ENCODE measurements around the gene GCN1.

Gene GCN1

GRCh38 chr12:120110550-120111501 lies 83.7 kb downstream of the GCN1 start:
- no peak for DNase-seq

DNA sequence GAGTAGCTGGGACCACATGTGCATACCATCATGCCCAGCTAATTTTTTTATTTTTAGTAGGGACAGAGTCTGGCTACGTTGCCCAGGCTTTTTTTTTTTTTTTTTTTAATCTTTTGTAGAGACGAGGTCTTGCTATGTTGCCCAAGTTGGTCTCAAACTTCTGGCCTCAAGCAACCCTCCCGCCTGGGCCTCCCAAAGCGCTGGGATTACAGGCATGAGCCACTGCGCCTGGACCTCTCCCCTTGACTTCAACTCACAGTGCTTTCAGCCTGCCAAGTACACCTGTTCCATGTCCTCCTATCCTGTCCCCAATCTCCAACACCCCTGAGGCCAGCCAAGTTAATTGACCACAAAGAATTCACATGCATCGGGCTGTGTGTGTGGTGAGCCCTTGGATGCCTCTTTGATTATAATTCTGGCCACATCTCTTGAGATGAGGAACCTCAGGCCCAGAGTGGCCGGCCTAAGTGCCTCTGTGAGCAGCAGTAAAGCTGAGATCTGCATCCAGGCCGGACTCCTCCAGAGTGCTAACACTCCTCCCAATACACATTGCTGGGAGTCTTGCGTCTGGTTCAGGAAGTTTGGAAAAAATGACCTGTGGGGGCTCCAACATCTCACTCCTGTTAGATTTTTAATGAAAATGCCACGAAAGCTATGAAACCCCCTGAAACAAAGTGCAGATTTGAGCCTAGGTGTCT lies 84.8 kb downstream of the GCN1 start:
- DNase-seq: no peak

DNA sequence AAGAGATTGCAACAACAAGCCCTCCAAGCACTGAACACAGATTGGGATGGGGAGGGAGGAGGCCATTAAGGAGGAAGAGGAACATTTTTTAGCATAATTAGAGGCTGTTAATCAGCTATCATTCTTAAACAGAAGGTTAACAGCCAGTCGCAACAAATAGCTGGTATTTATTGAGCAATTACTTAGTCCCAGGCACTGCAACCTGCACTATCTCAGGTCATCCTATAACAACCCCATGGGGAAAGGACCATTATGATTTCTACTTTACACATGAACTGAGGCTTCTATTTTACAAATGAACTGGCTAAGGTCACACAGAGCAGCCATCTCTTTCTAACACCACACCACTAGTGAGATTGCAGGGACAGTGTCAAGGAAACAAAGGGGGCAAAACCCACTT lies 88.4 kb downstream of the GCN1 start:
- no peak for DNase-seq

- DNase-seq: no peak
Measured at GRCh38 chr12:120103371-120103770, 91.1 kb downstream of the GCN1 start.

DNA sequence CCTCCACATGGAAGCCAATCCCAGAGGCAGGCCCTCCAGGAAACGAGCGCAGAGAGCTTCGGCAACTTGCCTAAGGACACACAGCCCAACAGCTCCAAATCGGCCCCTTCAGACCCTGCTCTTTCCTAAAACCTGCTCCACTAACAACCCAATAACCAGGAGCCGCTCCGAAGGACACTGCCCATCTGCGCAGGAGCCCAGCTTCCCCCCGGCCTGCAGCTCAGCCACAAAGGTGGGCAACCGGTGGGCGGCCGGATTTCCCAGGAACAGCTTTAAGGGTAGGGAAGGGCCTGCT lies 91.5 kb downstream of the GCN1 start:
- DNase-seq: no peak

GRCh38 chr12:120102189-120103043 lies 92.1 kb downstream of the GCN1 start:
- DNase-seq: no peak

DNA sequence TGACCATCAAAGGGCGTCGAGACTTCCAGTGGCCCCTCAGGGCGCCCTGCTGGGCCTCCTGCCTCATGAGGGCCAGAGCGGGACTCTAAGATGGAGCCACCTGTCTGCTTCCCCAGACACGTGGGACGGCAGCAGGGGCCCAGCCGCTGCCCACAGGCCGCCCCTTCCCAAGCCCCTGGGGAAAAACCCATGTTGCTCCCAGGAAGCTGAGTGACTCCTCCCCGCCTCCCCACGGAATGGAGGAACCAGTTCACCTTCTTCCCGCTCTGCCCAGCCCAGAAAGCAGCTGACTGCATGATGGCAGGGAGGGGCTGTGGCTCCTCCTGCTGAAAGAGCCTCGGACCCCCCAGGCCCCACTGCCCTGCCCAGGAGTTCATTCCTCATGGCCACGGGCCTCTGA lies 92.9 kb downstream of the GCN1 start:
- DNase-seq: no peak

DNA sequence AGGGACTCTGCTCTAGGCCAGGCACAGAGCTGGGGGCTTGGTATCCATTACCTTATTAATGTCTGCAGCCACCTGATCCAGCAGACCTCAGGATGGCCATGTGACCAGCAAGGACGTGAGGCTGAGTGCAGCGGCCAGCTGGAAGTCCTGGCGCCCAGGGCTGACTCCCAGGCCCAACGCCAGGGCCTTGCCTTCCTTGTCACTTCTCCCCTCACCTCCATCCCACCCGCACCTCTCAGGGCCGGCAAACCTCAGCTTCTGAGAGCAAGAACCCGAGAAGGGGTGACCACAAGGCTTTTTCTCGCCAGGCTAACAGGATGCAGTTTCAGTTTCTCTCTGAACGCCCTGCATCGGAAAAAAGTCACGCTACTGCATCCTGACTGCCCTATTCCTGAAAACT lies 93.3 kb downstream of the GCN1 start:
- DNase-seq: no peak

DNA sequence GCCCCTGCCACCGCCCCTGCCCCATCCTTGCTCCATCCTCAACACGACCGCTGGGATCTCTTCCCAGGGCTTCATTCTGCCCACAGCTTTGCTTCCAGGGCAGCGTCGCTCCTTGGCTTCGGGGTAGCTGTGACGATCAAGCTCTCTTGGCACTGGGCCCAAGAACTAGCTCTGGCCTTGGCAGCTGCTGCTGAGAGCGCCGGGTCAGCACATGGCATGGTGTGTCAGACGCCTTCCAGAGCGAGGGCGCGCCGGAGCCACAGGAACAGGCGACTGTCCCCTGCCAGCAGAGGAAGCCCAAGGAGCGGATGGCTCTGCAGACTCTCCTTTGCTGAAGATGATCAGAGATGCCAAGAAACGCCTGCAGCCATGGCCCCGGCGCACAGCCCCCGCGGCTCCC lies 93.9 kb downstream of the GCN1 start:
- no peak for DNase-seq

DNA sequence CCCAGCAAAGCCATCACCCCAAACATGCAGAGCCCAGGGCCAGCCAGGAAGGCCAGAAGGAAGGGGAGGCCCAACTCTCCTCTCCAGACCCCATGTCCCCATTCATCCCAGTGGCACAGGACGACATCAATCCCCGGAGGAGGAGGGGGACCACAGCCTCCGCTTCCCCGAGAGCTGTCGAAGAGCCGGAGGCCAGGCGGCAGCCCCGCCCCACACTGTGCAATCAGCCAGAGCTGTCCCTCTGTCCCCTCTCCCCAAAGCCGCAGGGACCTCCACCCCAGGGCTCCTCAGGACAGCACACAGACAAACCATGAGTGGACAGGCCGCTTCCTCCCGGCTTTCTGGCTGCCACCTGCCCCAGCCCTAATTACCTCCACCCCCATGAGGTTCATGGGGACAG lies 94.8 kb downstream of the GCN1 start:
- DNase-seq: no peak

GRCh38 chr12:120098756-120099470 lies 95.6 kb downstream of the GCN1 start:
- DNase-seq: no peak

DNA sequence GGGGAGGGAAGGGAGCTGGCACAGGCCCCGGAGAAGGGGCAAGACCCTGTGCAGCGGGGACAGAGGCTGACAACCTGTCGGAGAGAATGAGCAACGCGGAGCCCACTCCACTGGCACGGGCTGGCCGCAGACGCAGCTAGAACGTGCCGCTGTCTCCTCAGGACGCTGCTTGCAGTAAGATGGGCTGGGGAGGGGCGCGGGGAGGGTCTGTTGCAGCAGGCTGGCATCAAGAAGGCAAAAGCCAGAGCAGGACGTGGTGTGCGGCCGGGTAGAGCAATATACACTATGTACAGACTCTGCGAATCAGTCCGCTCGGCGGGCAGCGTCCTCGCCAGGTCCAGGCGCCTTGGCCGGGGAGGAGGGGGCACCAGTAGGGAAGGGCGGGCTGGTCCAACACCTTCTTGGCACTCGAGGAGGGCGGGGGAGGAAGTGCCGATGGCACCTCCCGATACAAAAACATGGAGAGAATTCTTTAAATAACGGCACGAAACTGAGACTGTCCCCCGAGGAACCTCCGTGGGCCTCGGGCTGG lies 97.8 kb downstream of the GCN1 start:
- no peak for DNase-seq

DNA sequence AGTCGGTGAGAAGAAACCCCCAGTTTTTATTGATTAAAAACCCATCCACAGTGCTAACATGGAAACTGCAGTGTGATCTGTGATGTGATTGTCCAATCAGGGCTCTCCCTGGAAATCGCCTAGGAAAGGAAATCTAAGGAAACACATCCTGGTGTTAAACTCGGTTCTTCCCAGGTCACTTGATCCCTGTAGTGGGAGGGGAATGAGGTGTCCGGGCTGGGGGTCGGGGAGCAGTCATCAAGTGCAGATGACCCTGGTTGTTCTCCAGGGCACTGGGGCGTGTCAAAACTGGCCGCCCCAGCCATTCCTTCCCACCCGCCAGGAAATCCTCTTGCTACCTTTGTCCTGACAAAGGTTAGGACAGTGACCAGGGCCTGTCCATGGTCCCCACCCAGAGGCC lies 98.8 kb downstream of the GCN1 start:
- no peak for DNase-seq

GRCh38 chr12:120095331-120095730 lies 99.2 kb downstream of the GCN1 start:
- no peak for DNase-seq

- DNase-seq: no peak
Measured at GRCh38 chr12:120094485-120094884, 100.0 kb downstream of the GCN1 start.

DNA sequence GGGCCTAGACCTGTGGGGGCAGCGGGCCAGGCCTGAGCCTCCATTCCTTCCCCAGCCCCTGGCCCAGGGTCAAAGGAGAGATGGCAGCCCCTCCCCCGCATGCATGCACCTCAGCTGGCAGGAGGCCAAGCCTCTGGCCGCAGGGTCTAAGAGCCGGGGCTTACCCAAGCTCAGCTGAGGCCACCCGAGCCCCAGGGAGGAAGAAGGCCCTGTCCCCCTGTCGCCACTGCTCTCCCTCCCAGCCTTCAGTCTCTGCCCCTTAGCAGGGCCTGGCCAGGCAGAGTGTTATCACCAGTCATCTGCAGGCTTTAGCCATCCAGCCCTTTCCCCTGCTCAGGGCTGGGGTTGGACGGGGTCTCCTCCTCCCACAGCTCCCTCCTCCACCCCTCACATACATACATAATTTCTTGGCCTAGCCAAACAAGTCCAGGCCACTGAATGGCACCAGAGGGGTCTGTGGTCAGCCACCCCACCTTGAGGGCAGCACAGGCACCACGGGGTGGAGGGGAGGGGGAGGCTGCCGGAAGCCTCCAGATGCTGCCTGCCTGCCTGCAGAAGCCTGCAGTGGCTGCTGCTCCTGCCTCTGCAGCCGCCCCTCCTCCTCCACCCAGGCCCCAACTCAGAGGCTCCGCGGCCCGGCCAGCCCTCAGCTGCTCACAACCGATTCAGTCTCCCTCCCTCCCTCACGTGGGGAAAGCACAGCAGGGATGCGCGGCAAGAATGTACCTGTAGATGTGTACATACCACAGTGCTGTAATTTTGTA lies 100.7 kb downstream of the GCN1 start:
- no peak for DNase-seq

GRCh38 chr12:120093336-120093591 lies 101.3 kb downstream of the GCN1 start:
- no peak for DNase-seq

DNA sequence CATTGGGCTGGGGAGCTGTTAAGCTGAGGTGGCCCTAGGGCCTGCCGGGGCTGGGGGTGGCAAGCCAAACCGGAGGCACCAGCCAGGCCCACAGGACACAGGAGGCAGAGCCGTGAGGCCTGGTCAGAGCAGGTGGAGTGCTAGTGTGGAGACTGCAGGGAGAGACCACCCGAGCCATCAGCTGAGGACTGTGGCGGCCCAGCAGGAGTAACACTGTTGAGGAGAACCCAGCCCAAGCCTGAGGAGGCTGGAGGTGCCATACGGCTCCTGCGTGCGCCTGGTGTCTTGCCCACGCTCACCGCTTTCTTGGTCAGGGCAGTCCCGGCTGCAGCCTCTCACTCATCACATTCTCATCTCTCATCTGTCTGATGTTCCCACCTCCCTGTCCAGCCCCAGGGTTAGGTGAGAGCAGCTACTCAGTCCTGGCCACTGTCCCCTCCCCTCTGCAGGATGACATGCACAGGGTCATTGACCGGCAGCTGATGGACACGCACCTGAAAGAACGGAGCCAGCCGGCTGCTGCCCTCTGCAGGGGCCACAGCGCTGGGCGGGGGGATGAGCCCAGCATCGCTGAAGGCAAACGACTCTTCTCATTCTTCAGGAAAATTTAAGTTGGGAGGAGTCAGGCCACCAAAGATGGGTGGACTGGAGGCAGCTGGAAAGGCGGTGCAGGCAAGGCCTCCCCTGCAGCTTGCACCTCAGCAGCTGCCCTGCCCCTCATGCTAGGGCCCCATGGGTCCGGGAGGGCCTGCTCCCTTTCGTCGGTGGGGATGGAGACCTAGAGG lies 101.8 kb downstream of the GCN1 start:
- DNase-seq: no peak

- no peak for DNase-seq
Measured at GRCh38 chr12:120091371-120092090, 103.0 kb downstream of the GCN1 start.

DNA sequence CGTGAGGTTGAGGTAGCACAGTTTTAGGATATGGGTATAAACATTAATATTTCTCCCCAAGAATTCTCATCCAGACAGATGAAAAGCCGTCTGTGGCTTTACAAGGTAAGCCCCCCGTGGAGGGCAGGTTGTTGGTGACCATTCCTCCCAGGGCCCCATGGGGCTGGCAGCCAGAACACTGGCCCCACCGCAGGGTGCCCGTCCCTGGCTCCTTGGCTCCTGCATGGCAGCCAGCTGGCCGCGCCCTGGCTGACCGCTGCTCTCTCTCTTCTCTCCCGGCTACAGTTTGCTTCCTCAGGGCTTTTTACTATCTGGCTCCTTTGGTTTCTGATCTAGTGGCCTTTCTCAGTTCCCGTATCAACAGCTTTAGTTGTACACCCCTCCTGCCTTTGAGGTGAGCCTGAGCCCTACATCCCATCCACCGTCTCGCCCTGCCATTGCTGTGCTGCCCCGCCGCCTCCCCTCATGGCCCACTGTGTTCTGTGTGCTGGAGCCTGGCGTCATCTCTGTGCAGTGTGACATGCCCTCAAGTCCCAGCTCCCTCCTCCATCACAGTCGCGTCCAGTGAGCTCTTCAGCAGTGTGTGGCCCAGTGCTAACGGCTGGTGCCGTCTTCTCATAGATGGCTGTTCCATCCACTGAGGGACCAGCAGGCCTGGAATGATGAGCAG lies 103.8 kb downstream of the GCN1 start:
- DNase-seq: no peak
